Measurements from ENCODE around the gene PSMC5.
"Not testable (repeated sequence)": the region's sequence is repeated elsewhere in the genome, so short reads cannot be mapped to it uniquely, and the experiment has no call there.

Gene PSMC5

DNA sequence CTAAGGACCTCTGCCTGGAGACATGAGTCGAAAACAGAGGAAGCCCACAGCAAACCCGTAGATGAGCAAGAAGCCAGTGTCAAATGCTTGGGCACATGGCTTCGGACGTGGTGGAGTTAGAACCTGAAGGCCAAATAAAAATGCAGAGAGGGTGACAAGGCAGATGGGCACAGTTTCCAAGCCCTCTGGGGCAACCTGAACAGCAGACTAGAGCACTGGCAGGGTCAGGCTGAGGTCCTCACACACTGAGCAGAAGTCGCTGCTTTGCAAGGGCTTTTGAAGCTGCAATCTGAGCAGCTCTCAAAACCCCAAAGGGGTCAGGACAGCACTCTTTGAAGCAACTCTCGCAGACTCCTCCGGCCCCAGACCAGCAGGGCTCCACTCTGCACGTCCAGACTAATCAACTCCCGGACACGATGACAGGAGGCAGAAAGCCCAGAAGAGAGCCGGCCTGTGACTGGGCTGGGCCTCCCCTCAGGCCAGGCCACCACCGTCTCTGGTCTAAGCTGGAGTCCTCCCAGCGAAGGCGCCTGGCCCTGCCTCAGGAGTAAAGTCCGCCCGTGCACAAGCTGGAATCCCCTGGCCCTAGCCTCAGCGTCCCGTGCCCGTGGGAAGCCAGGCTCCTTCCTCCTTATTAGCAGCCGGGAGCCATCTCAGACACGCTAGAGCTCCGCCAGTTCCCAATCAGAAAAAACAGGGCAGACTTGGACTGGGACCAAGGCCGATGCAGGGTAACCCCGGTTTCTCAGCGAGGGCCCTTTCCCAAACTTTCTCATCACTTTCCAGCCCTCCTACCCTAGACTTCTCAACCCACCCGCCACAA lies 14.3 kb downstream of the PSMC5 start:
- DNase-seq: no peak

DNA sequence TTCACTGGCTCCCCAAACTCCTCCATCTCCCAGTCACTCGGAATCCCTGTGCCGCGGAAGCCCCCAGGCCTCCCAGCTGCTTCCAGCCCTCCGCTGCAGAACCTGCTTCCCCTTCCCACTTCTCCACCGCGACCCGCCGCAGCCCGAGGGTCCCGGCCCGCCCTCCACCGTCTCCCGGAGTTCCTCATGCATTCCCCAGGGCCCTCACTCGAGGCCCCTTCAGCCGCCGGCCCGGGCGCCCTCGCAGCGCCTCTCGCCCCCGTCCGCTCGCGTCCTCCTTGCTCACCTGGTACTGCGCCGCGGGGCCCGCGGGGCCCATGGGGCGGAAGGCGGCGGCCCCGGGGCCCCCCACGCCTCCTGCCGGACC lies 14.9 kb downstream of the PSMC5 start:
- no peak for DNase-seq

DNA sequence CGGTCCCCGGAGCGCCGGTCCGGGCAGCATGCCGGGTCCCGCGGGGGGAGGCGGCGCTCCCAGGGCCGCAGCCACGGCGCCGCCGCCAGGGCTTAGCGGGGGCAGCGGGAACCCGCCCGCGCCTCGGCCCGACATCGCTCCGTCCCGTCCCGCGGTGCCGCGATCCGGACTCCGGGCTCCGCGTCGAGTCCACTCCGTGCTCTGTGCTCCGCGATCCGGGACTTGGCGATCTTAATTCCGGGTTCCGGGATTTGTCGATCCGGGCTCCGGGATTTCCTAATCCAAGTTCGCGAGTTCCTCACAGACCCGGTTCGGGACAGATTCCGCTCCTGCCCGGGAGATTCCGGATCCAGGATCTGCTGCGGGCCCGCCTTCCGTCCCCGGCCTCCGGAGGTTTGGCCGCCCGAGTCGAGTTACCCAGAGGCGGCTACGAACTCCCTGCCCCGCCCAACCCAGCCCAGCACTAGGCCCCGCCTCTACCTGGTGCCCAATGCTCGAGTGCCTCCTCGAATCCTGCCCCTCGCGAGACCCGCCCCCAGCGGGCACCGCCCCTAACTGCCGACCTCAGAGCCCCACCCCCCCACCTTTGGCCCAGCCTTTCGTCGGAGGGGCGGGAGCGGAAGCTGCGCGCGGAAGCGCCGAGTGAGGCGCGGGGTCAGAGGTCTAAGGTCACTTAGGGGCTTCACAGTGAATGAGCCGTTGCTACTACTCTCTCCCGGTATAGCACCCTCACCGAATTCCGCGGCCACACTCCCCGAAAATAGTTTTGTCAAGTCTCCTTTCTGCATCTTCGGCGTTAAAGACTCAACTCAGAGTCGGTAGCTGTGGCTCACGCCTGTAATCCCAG lies 15.5 kb downstream of the PSMC5 start, which contains the start of gene SMARCD2:
SMARCD2 (minus strand) TSS at position 146 of the 847 bp plus-strand sequence; CDS start at position 135, 11 bp downstream.
- DNase-seq: peak; percentile 95 to 100

DNA sequence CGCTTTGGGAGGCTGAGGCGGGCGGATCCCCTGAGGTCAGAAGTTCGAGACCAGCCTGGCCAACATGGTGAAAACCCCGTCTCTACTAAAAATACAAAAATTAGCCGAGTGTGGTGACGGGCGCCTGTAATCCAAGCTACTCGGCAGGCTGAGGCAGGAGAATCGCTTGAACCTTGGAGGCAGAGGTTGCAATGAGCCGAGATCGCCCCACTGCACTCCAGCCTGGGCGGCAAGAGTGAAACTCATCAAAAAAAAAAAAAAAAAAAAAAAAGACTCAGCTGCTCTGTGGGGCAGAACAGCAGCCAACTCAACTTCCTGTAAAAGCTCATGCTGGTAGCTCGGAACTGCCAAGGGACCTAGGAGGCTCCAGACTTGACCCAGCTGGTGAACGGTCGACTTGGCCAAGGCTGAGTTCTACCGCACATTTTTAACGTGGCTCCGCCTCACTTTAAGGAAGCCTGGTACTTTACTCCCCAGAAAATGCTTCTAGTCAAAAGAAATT lies 16.2 kb downstream of the PSMC5 start:
- DNase-seq: not testable (repeated sequence)

DNA sequence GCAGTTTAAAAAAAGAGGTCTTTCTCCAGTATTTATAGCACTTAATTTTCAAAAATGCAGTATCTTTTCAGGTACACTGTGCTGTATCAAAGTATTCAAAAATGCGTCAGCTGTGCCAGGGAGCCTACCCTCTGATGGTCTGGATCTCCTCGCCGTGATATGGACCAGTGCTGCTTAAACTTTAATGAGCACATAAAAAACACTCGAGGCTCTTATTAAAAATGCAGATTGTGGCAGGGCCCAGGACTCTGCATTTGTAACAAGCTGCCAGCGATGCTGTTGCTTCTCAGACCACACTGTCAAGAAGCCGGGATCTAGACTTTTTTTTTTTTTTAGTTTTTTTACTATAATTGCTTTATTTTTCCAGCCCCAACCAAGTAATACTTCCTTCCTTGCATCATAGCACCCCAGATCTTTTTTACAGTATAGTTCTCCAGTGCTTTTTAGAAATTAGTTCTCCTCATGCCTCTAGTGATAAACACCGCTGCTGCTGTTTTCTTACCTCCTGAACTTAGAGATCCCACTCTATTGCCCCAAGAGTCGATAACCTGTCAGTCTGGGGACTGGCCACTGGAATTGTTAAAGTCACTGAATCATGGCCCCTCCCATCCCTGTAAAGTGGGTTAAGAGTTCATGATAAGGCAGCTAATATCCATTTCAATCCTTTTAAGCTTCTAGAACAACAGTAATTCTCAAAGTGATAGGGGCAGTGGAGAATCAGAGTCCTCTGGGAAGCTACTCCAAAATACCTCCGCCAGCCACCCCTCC lies 16.9 kb downstream of the PSMC5 start:
- no peak for DNase-seq

DNA sequence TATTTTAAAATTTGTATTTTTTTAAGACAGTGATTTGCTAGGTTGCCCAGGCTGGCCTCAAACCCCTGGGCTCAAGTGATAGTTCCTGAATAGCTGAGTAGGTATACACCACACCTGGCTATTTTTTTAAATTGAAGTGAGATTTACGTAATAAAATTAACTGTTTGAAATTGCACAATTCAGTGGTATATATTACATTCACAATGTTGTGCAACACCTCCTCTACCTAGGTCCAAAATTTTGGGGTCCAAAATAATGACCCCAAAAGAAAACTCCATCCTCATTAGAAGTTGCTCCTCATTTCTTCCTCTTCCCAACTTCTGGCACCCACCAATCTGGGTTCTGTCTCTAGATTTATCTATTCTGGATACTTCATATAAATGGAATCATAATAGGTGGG lies 18.3 kb downstream of the PSMC5 start:
- DNase-seq: no peak

DNA sequence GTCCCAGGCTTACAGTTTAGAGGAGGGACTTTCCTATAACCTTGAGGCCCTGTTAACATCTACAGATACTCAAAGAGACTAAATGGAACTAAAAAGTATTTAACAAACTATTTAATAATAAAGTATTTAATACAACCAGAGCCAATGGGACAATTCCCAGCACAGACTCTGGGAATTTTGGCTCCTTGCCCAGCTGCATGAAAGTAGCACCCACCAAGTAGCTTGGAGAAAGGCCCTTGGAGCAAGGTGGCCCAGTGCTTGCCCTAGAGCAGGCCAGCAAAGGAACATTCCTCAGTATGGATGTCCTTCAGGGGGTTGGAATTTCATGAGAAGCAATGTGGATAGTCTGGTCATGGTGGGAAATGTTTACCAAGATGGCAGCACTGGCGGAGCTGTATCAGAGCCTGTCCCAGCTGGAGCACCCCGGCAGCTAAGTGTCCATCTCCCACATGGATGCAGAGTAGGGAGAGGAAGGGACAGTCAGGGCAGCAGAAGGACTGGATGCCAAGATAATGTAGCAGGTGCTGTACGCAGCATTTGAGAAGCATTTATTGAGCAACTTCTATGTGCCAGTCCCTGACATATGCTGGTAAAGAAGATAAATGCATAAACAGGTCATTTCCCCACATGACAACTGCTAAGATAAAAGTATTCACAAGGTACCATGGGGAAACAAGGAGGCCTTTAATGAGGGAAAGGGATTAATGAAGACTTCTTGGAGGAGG lies 20.5 kb downstream of the PSMC5 start:
- no peak for DNase-seq

DNA sequence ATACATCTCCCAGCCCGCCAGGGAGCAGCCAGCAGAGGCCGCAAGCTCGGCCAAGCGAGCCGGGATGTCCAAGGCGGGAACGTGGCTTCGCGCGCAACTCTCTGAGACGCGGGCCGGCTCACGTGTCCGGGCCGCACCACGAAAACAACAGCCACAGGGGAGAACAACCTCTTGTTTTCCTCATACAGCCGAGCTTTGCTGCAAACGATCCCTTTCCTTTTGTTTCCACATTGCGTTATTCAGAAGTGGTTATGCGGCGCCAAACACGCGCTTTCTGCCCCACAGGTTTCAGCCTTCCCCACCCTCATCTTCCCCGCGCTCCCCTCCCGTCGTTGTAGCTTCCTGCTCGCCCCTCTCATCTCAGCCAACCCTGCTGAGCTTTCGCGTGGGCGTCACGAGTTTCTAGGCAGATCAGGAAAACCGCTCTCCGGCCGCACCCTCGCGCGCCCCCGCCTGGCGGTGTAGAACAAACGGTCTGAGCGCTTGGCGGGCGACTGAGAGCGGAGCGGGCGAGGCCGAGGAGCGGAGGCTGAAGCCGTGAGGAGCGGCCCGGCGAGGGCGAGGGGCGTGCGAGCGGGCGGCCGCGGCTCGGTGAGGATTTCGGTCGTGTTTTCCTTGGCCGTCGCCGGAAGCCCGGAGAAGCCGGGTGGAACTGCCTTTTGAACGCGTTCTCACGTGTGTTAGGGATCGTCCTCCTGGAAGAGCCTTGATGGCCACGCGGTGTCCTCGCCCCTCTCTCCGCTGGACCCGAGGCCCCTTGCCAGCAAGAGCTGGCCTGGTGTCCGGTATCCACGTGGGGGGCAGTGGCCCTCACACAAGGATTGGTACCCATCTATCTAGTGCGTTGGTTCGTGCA lies 21.8 kb downstream of the PSMC5 start:
- DNase-seq: no peak

DNA sequence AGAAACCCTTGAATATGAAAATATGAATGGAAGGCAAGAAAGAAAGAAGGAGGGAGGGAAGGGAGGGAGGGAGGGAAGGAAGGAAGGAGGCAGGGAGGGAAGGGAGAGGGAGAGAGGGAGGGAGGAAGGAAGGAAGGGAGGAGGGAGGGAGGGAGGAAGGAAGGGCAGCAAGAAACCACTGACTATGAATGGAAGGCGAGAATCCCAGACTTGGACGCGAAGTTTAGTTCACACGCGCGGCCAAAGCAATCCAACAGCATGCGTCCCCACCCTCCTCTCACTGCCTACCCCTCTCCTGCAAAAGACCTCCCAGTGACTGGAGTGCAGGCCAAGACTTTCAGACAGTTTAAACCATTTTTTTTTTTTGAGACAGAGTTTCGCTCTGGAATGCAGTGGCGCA lies 23.2 kb downstream of the PSMC5 start:
- no peak for DNase-seq

DNA sequence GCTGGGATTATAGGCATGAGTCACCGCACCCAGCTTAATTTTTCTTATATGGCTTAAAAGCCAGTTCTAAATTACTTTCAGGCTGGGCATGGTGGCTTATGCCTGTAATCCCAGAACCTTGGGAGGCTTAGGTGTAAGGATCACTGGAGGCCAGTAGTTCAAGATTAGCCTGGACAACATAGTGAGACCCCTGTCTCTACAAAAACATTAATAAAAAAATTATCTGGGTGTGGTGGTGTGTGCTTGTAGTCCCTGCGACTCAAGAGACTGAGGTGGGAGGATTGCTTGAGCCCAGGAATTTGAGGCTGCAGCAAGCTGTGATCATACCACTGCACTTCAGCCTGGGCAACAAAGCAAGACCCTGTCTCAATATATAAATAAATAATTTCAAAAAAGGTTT lies 26.0 kb downstream of the PSMC5 start:
- no peak for DNase-seq

DNA sequence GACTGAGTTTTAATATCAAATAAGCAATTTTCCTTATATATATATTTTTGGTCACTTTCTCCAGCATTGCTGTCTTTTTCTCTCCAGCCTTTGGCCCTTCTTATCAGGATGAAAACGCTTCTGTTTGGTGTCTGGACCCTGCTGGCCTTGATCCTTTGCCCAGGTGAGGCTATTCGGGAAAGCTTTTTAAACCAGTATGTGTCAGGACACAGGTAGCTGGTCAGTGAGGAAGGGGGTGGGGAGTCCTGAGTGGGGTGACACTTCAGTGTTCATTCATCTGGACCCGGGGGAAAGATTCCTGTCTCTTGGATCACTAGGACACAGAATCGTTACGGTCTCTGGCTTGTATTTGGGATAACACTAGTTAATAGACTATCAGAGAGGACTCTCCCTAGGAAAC lies 27.5 kb downstream of the PSMC5 start:
- no peak for DNase-seq

DNA sequence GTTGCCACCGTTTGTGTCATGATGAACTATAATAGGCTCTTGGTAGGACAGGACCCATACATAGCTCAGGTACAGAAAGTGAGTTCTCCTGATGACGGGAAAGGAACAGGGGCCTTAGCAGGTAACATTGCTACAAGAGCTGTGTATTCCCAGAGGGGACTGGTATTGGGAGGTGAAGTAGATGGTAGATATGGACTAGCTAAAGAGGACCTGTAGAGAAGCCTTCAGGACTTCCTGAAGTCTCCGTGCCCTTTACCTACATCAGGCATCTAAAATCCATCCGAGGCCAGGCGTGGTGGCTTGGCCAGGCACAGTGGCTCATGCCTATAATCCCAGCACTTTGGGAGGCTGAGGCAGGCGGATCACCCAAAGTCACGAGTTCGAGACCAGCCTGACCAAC lies 28.0 kb downstream of the PSMC5 start:
- no peak for DNase-seq

DNA sequence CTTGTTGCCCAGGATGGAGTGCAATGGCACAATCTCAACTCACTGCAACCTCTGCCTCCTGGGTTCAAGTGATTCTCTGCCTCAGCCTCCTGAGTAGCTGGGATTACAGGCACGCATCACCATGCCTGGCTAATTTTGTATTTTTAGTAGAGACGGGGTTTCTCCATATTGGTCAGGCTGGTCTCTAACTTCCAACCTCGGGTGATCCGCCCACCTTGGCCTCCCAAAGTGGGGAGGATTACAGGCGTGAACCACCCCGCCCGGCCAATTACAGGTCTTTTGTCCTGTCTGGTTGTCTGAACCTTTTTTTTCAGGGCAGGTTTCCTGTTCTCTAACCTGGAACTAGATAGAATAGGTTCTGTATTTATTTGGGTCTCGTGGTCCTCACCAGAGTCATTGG lies 29.2 kb downstream of the PSMC5 start:
- not testable (repeated sequence) for DNase-seq

DNA sequence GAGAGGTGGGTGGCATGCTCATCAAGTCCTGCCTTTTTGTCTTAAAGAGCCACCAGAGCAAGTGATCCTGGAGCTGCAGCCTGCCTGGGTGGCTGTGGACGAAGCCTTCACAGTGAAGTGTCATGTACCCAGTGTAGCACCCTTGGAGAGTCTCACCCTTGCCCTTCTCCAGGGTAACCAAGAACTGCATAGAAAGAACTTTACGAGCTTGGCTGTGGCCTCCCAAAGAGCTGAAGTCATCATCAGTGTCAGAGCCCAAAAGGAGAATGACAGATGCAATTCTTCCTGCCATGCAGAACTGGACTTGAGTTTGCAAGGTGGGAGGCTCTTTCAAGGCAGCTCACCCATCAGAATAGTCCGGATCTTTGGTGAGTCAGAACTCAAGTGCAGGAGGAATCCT lies 32.0 kb downstream of the PSMC5 start:
- DNase-seq: no peak

DNA sequence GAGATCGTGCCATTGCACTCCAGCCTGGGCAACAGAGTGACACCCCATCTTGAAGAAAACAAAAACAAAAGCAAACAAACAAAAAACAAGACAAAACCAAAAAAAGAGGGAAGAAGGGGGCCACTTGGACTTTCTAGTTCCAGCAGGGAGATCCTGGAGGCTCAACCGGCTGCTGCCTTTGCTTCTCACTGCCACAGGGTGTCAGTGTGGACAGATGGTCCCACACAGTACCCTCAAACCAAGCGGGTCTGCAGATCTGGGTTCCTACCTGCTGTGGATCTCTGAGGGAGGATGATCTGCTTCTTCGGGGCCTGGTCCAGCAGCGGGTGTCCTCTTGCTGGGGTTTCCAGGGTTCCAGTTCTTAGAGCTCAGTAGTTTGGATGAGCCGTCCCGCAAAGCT lies 39.4 kb downstream of the PSMC5 start:
- DNase-seq: not testable (repeated sequence)

DNA sequence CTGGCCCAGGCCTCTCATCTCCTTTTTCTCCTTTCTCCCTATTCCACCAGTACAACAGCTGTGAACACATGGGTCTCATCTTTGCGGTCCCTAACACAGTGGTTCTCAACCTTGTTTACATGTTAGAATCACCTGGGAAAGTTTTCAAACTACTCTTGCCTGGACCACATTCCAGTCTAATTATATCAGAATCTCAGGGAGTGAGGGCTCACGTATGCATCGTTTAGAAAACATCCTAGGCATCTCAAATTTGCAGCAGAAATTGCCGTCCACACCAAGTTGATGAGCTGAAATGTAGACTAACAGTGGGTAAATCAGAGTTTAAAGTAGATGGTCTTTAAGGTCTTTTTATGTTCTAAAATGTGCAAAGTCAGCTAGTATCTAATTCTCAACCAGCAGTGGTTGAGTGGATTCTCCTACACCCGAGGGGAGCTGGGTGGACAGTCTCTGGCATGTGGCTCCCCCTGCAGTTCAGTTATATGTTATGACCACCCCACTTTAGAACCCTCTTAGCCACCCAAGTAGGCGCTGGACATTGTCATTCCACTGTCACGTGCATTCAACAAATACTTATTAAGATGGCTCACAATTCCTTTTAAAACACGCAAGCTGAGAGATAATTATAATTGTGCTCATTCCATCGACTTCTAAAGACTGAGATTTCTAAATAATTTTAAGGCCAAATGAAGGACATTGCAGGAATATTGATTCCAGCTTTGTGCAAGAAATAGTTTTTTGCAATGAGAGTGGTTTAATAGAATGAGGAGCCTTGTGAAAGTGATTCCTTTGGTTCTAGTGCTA lies 42.5 kb downstream of the PSMC5 start:
- DNase-seq: not testable (repeated sequence)

DNA sequence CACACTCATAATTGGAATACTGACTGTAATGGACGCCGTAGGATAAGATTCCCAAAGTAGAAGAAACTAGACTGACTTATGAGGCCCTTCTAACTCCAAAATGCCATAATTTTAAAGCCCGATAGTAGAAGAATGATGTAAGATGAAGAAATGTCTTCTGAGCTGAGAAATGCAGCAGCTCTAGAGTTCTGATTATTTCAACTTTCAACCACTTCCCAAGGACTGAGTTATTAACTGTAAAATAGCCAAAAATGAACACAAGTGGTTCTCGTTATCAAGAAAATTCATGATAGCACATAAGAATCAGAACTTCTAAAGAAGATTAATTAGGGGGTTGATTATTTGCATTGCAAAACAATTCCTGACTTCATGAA lies 43.0 kb downstream of the PSMC5 start:
- not testable (repeated sequence) for DNase-seq

DNA sequence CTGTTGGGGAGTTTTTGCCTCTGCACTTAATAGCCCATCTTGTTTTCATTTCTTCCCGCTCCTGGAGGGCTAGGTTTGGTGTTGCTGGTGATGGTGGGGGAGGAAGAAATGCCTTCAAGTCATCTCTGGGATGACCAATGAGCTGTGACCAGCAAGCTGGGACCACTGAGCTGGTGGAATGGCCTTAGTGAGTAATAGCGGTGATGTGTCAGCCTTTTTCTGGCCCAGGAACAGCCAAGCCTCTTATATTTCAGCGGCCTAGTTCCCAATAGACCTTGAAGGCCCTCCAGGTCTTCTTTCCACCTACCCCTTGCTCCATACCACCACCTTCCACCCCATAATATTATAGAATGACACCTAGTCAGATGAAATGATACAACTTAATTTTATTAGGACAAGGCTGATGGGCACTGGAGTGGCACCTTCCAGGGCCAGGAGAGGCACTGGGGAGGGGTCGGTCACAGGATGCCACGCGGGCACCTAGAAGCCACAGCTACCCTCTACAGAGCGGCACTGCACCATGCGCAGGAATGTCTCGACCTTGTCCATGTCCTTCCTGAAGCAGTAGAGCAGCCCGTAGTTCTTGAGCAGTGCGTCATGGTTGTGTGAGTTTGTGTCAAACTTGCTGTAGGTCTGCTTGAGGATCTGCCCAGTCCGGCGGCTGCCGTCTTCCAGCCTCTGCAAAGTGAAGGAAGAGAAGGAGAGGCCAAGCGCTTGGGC lies 44.6 kb downstream of the PSMC5 start:
- DNase-seq: not testable (repeated sequence)

DNA sequence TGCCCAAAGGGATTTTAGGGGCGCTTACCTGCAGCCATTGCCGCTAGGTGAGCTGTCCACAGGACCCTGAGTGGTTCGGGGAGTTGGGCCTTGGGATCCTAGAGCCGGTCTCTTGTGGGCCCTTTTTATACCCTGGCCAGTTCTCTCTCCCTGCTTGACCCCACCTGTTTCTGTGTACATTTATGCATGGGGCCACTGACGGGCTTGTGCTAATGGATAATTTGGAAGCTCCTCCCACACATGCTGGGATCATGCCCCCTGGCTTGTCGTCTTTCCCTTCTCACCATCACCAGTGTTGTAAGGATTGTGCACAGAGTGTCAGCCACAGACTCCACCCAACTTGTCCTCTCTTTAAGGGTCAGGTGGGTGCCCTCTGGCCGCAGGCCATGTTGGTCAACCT lies 46.3 kb downstream of the PSMC5 start, which contains the start of gene CSH2:
CSH2 (minus strand) TSS at position 101 of the 400 bp plus-strand sequence; CDS start at position 38, 63 bp downstream.
- not testable (repeated sequence) for DNase-seq
